ENCODE results near the gene CAPN14.

GRCh38 chr2:31137211-31138036 lies 79.9 kb downstream of the CAPN14 start:
- TF ChIP-seq, protein P1, sequence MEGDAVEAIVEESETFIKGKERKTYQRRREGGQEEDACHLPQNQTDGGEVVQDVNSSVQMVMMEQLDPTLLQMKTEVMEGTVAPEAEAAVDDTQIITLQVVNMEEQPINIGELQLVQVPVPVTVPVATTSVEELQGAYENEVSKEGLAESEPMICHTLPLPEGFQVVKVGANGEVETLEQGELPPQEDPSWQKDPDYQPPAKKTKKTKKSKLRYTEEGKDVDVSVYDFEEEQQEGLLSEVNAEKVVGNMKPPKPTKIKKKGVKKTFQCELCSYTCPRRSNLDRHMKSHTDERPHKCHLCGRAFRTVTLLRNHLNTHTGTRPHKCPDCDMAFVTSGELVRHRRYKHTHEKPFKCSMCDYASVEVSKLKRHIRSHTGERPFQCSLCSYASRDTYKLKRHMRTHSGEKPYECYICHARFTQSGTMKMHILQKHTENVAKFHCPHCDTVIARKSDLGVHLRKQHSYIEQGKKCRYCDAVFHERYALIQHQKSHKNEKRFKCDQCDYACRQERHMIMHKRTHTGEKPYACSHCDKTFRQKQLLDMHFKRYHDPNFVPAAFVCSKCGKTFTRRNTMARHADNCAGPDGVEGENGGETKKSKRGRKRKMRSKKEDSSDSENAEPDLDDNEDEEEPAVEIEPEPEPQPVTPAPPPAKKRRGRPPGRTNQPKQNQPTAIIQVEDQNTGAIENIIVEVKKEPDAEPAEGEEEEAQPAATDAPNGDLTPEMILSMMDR (conservative IDR thresholded peaks at IDR 0.05 in 1 of 2, IDR thresholded peaks at IDR 0.05 in 1 of 2; ENCODE audit: extremely low read depth in 1 of 2, insufficient read depth in 1 of 2, low read depth in 1 of 2, low read length in 2 of 2), result no peak
- TF ChIP-seq EZH2 (IDR thresholded peaks at IDR 0.05; ENCODE audit: borderline replicate concordance, low read length), result no peak

All from mammary epithelial cell (primary cell).